Thoracic aorta (tissue), 2 donors: ENCODE data around the gene TTLL7. TPM values are rescaled to one million over a fixed set of nuclear protein-coding genes. Genes with fewer than 3 reads are reported as not detected.

Experiments
- ATAC-seq: fragments of 150-250 bp; one replicate; pipeline ENCODE4 v1.8.0; 2017; ENCODE audit warnings: low read depth; ENCODE audit not compliant: insufficient number of reproducible peaks, low FRiP score
- DNase-seq: peaks from one replicate; pipeline ENCODE4 v3.0.0-alpha.2; 2020; ENCODE audit warnings: low spot score
- H3K27ac ChIP-seq, 2 donors: fragments of 200-600 bp; sonication (generic); 1 replicate in 1 of 2; 2 replicates in 1 of 2; pipeline ENCODE4 v1.5.1; 2016; ENCODE audit warnings: mild to moderate bottlenecking in 2 of 2, moderate library complexity in 2 of 2
- H3K27me3 ChIP-seq: fragments of 200-600 bp; sonication (generic); replicated peaks from 2 replicates; pipeline ENCODE4 v1.6.0; 2016; ENCODE audit warnings: mild to moderate bottlenecking; ENCODE audit not compliant: insufficient read depth
- H3K36me3 ChIP-seq: fragments of 200-600 bp; sonication (generic); one replicate; pipeline ENCODE4 v1.5.1; 2016
- H3K4me1 ChIP-seq, 2 donors: fragments of 200-600 bp; sonication (generic); 1 replicate in 1 of 2; 2 replicates in 1 of 2; pipeline versions ENCODE4 v1.5.1 to v1.6.0; 2016; ENCODE audit warnings: low read depth in 2 of 2, mild to moderate bottlenecking in 1 of 2; ENCODE audit not compliant: control insufficient read depth in 1 of 2
- H3K4me3 ChIP-seq: fragments of 200-600 bp; sonication (generic); 2 replicates; pipeline ENCODE4 v1.5.1; 2016; ENCODE audit warnings: mild to moderate bottlenecking
- H3K9me3 ChIP-seq: fragments of 200-600 bp; sonication (generic); 2 replicates; pipeline ENCODE4 v1.5.1; 2016
- CTCF ChIP-seq: fragments of 200-600 bp; sonication (generic); IDR thresholded peaks from one replicate; pipeline ENCODE4 v1.5.1; 2019; ENCODE audit warnings: antibody characterized with exemption
- total RNA-seq, 2 donors: library from RNA; depleted of rRNA; stranded (reverse); fragments of >200 nt; gene quantifications; one replicate each; pipeline versions ENCODE4 v1.1.0 to v1.2.3, GENCODE V29; 2016

TTLL7 gene
- 10 to 100 TPM; 66.1 to 71.4 TPM for total RNA-seq

GRCh38 chr1:83998498-83999315 lies at the start of gene TTLL7:
Gene TTLL7 (minus strand): TSS chr1:83999132. CDS start chr1:83952211, 46,921 bp downstream.
- DNase-seq: peak; percentile 15
- H3K4me3 ChIP-seq: peak within 1 kb of the TSS; percentile 94
- H3K27me3 ChIP-seq: no peaks in the 10 kb centered on the region
- H3K4me1 ChIP-seq: peaks cover 9 to 54% of the 10 kb centered on the region in 2 donors
- ATAC-seq: peak; percentile 77
- H3K27ac ChIP-seq: peak within 1 kb of the TSS; percentile 93 to 96
- TF ChIP-seq CTCF: no peak
- H3K9me3 ChIP-seq: no peaks in the 10 kb centered on the region
- H3K36me3 ChIP-seq: no peaks in the 10 kb centered on the region

- ATAC-seq: no peak
- H3K27me3 ChIP-seq: no peaks in the 10 kb centered on the region
- no peak overlapping the region for H3K27ac ChIP-seq
- no peaks in the 10 kb centered on the region for H3K36me3 ChIP-seq
- no peaks in the 10 kb centered on the region for H3K9me3 ChIP-seq
- TF ChIP-seq CTCF: no peak
- no peaks in the 10 kb centered on the region for H3K4me1 ChIP-seq
- no peak overlapping the region for H3K4me3 ChIP-seq
- no peak for DNase-seq
These were observed 43.5 kb upstream of the TTLL7 start for GRCh38 chr1:84042461-84042860.

GRCh38 chr1:84037758-84038611 lies 39.1 kb upstream of the TTLL7 start:
- Histone ChIP-seq H3K27me3 (no peaks in the 10 kb centered on the region), H3K9me3 (no peaks in the 10 kb centered on the region), H3K4me1 (no peaks in the 10 kb centered on the region), H3K27ac (no peak overlapping the region), H3K36me3 (no peaks in the 10 kb centered on the region), H3K4me3 (no peak overlapping the region)
- no peak for TF ChIP-seq CTCF
- no peak for DNase-seq
- no peak for ATAC-seq

GRCh38 chr1:84031802-84032327 lies 32.9 kb upstream of the TTLL7 start:
- no peak for ATAC-seq
- Histone ChIP-seq H3K27ac (no peak overlapping the region), H3K4me3 (no peak overlapping the region), H3K4me1 (no peaks in the 10 kb centered on the region), H3K36me3 (no peaks in the 10 kb centered on the region), H3K27me3 (no peaks in the 10 kb centered on the region), H3K9me3 (no peaks in the 10 kb centered on the region)
- no peak for TF ChIP-seq CTCF
- no peak for DNase-seq

GRCh38 chr1:84027368-84027767 lies 28.4 kb upstream of the TTLL7 start:
- H3K36me3 ChIP-seq: no peaks in the 10 kb centered on the region
- H3K27me3 ChIP-seq: no peaks in the 10 kb centered on the region
- no peak for TF ChIP-seq CTCF
- DNase-seq: no peak
- no peak overlapping the region for H3K27ac ChIP-seq
- no peak overlapping the region for H3K4me3 ChIP-seq
- no peak for ATAC-seq
- H3K9me3 ChIP-seq: no peaks in the 10 kb centered on the region
- H3K4me1 ChIP-seq: no peaks in the 10 kb centered on the region
